ENCODE results near the gene SPPL2B.
A peak's percentile ranks its signal among the peaks of the same experiment; 100 is the strongest.
"Not testable (repeated sequence)": the region's sequence is repeated elsewhere in the genome, so short reads cannot be mapped to it uniquely, and the experiment has no call there.

SPPL2B gene

GRCh38 chr19:2385053-2385721 lies 56.7 kb downstream of the SPPL2B start:
- no peak overlapping the region for H3K4me3 ChIP-seq (ENCODE audit: low read depth, low read length)
- TF ChIP-seq CTCF (IDR thresholded peaks at IDR 0.05; ENCODE audit: control insufficient read depth, extremely low read depth, insufficient read depth): no peak
- DNase-seq (ENCODE audit: low read depth): peak; percentile 59

- no peak overlapping the region for H3K4me3 ChIP-seq (ENCODE audit: low read depth, low read length)
- TF ChIP-seq CTCF (IDR thresholded peaks at IDR 0.05; ENCODE audit: control insufficient read depth, extremely low read depth, insufficient read depth): no peak
- DNase-seq (ENCODE audit: low read depth): no peak
Measured at GRCh38 chr19:2387367-2388288, 59.1 kb downstream of the SPPL2B start.

GRCh38 chr19:2389594-2389993 lies 61.1 kb downstream of the SPPL2B start:
- DNase-seq (ENCODE audit: low read depth): no peak
- no peak for TF ChIP-seq CTCF (IDR thresholded peaks at IDR 0.05; ENCODE audit: control insufficient read depth, extremely low read depth, insufficient read depth)
- no peak overlapping the region for H3K4me3 ChIP-seq (ENCODE audit: low read depth, low read length)

- no peak overlapping the region for H3K4me3 ChIP-seq (ENCODE audit: low read depth, low read length)
- TF ChIP-seq CTCF (IDR thresholded peaks at IDR 0.05; ENCODE audit: control insufficient read depth, extremely low read depth, insufficient read depth): peak; percentile 68
- DNase-seq (ENCODE audit: low read depth): peak; percentile 45
Measured at GRCh38 chr19:2391118-2391725, 62.7 kb downstream of the SPPL2B start.

GRCh38 chr19:2392366-2392765 lies 63.9 kb downstream of the SPPL2B start:
- no peak overlapping the region for H3K4me3 ChIP-seq (ENCODE audit: low read depth, low read length)
- TF ChIP-seq CTCF (IDR thresholded peaks at IDR 0.05; ENCODE audit: control insufficient read depth, extremely low read depth, insufficient read depth): no peak
- DNase-seq (ENCODE audit: low read depth): no peak

- not testable (repeated sequence) for DNase-seq (ENCODE audit: low read depth)
Measured at GRCh38 chr19:2392899-2393298, 64.4 kb downstream of the SPPL2B start.

GRCh38 chr19:2394054-2394441 lies 65.6 kb downstream of the SPPL2B start:
- no peak for TF ChIP-seq CTCF (IDR thresholded peaks at IDR 0.05; ENCODE audit: control insufficient read depth, extremely low read depth, insufficient read depth)
- no peak overlapping the region for H3K4me3 ChIP-seq (ENCODE audit: low read depth, low read length)
- no peak for DNase-seq (ENCODE audit: low read depth)

More at GRCh38 chr19:2392899-2393298, 64.4 kb downstream of the SPPL2B start:
- not testable (repeated sequence) for H3K4me3 ChIP-seq (ENCODE audit: low read depth, low read length)

Measured in LNCaP clone FGC (cell line).